Dedifferentiated amniotic fluid mesenchymal stem cell (primary cell): Measurements from ENCODE around the gene WDR88.
"Not testable (repeated sequence)": the region's sequence is repeated elsewhere in the genome, so short reads cannot be mapped to it uniquely, and the experiment has no call there.

Source experiments
- DNase-seq: peaks from one replicate; pipeline ENCODE4 v3.0.0-alpha.2; 2016; ENCODE audit errors: extremely low spot score

WDR88 gene

DNA sequence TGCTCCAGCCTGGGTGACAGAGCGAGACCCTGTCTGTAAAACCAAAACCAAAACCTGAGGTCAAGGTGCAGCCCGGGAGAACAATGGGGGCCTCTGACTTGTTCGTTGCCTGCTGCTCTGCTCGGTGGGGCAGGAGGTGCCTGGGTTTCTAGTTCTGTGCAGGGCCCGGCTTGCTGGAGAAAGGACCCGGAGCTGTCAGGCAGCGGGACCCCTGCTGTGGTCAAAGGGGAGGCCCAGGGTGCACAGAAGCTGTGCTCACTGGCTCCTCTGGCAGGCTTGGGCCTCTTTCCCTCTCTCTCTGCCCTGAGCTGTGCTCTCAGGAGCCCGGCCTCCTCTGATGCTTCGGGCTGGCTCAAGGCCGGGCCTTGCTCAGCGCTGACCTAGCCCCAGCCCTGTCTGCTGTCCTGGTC is 65.7 kb downstream of the WDR88 start:
- DNase-seq = no peak

DNA sequence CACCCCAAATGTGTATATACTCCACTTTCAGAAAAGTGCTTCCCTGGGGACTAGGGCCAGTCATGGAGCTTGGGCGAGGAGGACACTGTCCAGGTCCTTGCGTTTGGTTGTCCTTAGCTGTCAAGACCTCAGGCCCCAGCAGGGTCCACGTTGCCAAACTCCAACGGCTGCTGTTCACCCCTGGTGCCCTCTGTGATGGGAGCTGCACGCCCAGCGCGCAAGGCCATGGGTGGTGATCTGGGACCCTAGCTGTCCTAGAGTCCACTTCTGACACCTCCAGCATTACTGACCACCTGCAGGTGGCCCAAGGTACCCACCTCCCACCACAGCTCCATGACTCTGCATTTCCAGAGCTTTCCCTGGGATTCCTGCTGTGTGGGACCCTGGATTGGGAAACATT is 66.3 kb downstream of the WDR88 start:
- no peak for DNase-seq

DNA sequence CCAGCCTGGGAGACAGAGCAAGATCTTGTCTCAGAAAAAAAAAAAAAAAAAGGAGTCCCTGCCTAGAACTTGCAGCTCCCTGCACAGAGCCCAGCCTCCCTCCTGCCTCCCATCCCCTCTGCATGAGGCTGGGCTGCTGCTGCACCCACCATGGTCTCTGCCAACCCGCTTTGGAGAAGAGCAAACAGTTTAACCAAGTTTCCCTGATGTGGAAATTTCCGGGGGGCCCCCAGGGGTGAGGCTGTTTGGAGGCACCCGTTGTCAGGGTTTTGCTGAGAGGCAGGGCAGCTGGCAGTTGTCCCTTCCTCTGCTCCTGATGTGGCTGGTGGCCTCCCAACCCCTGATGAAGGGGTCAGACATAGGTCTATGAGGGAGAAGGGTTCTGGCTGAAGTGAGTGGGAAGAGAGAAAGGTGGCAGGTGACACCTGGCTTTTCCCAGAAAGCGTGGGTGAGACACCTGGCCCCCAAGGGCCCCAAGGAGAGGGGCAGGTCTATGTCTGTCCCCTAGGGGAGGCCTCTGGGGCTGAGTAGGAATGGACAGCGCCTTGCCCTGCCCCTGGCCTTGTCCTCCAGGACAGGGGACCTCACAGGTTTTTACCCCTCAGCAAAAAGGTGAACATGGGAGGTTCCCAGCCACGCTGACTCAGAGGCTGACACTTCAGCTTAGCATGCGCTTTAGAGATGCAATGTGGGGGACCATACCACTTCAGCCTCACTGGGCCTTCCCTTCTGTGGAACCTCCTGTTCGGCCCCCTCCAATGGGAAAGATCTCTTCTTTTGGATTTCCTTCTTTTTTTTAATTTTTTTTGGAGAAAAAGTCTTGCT is 67.7 kb downstream of the WDR88 start:
- no peak for DNase-seq

DNA sequence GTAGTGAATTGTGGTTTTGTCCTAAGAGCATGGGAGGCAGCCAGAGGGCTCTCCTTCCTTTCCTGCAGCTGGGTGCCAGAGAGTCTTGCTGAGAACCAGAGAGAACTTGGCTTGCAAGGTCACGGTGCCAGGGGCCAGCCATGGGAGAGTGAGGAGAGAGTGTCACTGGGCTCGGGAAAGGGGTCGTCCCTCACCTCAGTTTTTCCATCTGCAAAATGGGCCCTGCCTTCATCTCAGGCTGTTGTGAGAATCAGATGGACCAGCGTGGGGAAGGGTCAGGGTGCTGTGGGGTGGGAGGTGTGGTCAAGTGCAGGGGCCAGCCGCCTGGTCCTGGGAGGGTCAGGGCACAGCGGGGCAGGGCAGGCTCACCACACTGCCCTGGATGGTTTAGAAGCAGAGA is 69.6 kb downstream of the WDR88 start:
- DNase-seq = no peak

DNA sequence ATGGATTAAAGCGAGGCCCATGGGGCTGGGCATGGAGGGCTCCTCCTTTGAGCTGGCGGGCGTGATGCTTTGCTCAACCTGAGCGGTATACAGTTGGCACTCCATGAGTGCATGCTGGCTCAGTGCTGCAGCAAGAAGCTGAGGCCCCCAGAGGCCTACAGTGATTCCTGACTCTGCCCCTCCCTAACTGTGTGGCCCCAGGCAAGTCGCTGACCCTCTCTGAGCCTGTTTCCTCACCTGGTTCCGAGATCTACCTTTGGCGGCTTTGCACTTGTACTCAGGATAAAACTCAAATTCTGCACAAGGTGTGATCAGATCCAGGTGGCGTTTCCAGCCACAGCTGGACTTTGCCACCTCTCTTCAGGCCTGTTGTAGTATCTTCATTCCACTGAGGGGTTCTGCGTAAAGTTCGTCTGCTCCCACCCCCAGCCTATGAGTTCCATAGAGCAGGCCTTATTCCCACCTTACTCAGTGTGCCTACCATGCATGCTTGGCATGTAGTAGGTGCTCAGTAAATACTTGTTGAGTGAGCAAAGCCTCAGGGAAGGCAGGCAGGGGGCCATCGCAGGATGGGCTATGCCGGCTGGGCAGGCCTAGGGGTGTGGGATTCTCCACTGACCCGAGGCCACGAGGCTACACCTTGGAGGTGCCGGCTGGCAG is 70.1 kb downstream of the WDR88 start:
- DNase-seq = no peak

DNA sequence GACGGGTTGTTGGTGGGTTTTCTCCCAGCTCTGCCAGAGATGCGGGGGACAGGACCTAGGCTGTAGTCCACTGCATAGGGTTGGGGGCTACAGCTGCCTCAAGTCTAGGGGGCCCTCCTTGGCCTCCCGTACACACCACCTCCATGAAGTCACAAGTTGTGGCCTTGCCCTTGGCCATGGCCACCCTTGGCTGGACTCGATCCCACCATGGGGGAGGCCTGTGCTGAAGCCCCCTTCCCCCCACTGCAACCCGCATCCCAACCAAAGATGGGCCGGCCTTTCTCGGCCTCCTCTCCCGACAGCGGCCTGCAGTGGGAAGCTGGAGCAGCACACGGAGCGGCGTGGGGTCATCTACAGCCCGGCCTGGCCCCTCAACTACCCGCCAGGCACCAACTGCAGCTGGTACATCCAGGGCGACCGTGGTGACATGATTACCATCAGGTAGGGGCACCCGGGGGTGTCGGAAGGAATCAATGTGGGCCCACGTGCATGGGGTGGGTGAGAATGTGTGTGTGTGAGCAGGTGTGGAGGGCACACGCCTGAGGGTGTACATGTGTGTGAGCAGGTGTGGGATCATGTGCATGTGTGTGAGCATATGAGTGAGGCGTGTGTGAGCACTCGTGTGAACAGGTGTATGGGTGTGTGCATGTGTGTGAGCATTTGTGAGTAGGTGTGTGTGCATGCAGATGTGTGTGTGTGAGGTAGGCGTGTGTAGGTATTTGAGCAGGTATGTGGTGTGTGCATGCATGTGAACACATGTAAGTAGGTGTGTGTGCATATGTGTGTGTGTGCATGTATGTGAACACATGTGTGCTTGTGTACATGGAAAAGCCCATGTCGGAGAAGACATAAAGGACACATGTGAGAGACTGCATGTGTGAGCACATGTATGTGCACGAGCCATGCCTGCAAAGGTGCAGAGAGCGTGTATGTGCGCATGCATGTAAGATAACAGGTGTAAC is 70.9 kb downstream of the WDR88 start:
- no peak for DNase-seq

DNA sequence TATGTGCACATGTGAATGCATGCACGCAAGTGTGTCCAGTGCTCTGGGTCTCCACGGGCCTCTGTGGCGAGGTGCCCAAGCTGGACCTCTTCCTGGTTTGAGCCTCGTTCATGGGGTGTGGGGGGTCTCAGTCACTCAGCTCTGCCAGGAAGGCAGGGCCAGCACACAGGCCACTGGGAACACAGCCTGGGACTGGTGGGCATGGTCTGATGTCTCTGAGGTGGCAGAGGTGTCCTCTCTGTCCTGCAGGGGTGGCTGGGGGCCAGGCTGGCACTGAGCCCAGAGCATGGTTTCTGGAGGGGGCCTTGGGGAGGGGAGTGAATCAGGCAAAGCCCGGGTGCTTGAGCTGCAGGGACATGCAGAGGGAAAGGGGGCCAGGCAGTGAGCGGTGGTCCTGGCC is 71.6 kb downstream of the WDR88 start:
- no peak for DNase-seq

DNA sequence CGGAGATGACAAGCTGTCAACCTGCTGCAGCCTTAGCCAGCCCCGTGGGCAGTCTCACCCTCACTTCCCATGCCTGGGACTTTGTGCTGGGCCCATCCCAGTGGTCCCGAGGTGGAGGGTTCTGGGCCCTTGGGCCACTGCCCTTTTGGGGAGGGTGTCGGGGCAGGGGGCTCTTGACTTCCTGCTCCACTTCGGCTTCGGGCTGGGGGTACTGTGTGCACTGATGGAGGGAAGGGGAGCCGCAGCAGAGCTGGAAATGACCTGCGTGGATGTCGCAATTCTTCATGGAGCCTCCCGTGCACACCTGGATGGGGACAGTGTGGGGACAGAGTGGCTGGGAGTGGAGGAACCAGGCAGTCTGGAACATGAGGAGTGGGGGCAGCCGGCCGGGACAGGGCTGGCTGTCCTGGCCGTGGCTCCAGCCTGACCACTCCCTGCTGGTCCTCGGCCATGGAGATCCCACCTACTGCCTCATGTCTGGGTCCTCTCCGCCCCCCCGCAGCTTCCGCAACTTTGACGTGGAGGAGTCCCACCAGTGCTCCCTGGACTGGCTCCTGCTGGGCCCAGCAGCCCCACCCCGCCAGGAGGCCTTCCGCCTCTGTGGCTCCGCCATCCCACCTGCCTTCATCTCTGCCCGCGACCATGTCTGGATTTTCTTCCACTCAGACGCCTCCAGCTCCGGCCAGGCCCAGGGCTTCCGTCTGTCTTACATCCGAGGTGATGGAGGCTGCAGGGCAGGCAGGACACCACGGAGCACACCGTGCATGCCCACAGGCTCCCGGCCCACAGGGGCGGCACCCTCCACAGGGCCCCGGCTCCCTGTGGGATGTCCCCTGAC is 72.4 kb downstream of the WDR88 start:
- no peak for DNase-seq

DNA sequence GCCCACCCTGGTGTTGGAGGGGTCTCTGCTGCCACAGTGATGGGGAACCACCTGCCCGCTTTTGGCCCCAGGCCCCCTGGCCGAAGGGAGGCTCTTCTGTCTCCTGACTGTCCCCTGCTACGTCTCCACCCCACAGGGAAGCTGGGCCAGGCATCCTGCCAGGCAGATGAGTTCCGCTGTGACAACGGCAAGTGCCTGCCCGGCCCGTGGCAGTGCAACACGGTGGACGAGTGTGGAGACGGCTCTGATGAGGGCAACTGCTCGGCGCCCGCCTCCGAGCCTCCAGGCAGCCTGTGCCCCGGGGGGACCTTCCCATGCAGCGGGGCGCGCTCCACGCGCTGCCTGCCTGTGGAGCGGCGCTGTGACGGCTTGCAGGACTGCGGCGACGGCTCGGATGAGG is 73.2 kb downstream of the WDR88 start:
- no peak for DNase-seq

DNA sequence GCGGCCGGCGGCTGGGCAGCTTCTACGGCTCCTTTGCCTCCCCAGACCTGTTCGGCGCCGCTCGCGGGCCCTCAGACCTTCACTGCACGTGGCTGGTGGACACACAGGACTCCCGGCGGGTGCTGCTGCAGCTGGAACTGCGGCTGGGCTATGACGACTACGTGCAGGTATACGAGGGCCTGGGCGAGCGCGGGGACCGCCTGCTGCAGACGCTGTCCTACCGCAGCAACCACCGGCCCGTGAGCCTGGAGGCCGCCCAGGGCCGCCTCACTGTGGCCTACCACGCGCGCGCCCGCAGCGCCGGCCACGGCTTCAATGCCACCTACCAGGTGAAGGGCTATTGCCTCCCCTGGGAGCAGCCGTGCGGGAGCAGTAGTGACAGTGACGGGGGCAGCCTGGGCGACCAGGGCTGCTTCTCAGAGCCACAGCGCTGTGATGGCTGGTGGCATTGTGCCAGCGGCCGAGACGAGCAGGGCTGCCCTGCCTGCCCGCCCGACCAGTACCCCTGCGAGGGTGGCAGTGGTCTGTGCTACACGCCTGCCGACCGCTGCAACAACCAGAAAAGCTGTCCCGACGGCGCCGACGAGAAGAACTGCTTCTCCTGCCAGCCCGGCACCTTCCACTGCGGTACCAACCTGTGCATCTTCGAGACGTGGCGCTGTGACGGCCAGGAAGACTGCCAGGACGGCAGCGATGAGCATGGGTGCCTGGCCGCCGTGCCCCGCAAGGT is 73.8 kb downstream of the WDR88 start:
- no peak for DNase-seq

DNA sequence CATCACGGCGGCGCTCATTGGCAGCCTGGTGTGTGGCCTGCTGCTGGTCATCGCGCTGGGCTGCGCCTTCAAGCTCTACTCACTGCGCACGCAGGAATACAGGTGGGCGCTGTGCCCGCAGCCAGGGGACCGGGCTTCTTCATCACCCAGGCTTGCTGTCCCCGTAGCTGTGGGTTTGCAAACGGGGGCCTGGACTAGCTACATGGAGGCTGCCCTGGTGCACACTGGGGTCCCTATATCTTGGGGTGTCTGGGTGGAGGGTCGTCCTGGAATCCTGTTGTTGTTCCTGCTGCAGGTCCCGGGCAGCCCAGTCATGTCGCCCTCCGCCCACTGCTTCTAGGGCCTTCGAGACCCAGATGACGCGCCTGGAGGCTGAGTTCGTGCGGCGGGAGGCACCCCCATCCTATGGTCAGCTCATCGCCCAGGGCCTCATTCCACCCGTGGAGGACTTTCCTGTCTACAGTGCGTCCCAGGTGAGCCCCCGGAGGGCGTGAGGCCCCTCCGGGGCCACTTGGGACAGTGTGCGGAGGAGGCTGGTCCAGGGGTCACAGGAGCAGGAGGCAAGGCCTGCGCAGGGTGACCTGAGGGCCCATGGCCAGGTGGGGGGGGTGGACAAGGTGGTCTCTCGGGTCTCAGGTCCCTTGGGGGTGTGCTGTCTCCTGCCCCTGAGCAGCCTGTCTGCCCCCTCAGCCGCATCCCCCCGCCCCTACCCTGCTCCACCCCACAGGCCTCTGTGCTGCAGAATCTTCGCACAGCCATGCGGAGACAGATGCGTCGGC is 74.5 kb downstream of the WDR88 start:
- no peak for DNase-seq

DNA sequence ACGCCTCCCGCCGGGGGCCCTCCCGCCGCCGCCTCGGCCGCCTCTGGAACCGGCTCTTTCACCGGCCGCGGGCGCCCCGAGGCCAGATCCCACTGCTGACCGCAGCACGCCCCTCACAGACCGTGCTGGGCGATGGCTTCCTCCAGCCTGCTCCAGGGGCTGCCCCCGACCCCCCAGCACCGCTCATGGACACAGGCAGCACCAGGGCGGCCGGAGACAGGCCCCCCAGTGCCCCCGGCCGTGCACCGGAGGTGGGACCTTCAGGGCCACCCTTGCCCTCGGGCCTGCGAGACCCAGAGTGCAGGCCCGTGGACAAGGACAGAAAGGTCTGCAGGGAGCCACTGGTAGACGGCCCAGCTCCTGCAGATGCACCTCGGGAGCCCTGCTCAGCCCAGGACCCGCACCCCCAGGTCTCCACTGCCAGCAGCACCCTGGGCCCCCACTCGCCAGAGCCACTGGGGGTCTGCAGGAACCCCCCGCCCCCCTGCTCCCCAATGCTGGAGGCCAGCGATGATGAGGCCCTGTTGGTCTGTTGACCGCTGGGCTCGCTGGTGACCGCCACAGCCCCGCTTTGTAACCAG is 75.2 kb downstream of the WDR88 start:
- no peak for DNase-seq

DNA sequence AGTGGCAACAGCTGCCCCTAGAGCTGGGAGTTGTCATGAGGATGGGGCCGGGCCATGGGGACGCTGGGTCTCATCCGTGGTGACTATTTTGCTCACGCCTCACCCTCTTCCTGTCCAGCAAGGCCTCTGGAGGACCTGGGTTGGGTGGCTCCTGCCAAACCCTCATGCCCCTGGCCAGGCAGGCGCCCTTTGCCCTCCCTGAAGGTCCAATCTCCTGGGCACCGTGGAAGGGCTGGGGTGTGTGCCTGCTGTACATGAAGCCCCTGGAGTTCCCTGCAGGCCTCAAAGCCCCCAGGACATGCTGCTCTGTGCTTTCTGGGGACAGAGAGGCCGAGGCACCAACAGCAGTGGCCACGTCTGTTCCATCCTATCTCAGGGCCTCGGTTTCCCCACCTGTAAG is 76.0 kb downstream of the WDR88 start:
- DNase-seq = no peak

DNA sequence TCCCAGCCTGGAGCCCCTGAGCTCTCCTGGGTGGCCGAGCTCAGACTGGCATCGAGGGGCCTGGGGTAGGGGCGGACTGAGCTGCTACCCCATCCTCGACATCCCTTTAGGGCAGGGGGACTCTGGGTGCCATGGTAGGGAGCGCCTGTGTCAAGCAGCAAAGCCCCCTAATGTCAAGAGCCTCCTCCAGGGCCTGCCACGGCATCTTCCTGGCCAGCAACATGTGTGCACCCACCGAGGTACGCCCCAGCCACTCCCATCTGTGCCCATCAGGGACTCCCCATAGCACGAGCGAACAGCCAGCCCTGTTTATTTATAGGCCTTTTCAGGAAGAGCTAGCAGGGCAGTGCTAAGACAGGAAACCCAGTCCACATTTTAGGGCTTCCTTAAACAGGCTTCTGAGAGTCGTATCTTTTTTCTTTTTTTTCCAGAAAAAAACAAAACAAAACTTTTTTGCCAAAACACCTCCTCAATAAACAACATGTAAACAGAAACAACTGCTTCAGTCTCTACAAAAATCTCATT is 76.5 kb downstream of the WDR88 start:
- DNase-seq = no peak

DNA sequence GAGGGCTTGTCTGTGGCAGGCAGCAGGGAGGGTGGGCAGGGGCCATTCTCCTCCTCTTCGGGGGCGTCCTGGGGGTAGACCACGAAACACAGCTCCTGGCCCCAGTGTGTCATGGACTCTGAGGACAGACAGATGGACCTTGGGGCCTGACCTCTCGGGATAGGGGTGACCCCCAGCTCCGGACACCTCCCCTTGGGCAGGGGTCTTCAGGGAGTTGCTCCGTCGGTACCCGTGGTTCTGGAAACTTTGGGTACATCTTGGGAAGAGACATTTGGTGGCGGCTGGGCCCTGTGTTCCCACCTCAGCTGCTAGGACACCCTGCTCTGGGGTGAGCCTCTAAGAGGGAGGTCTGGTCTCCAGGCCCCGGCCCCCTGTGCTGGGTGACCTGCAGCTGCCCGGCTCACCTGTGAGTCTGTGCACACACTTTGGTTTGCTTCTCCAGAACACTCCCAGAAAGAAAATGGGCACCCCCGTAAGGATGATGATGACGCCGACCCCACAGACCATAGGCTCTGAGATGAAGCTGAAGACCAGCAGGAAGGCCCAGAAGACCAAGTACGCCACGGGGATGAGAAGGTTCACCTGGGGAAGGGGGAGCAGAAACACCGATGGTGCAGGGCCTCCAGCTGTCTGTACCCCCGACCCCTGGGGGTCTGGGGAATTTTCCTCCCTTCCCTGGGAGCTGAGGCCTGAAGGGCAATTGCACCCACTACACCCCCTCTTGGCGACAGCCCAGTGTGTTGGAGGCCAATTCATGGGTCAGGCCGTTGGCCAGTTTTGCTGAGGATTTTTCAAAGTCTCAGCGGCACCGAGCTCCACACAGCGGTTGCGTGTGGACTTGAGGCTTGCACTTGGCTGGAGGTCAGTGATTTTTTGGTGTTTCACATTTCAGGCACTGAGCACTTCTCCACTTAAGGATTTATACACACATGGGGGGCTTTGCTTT is 77.3 kb downstream of the WDR88 start:
- no peak for DNase-seq

DNA sequence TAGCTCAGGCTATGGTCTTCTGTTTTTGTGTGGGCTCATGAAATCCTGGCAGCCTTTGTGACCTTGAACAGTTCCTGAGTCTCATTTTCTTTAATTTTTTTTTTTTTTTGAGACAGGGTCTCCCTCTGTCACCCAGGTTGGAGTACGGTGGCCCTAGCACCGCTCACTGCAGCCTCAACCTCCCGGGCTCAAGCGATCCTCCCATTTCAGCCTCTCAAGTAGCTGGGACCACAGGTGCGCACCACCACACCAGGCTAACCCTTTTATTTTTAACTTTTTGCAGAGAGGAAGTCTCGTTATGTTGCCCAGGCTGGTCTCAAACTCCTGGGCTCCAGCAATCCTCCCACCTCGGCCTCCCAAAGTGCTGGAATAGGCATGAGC is 77.9 kb downstream of the WDR88 start:
- DNase-seq = not testable (repeated sequence)

DNA sequence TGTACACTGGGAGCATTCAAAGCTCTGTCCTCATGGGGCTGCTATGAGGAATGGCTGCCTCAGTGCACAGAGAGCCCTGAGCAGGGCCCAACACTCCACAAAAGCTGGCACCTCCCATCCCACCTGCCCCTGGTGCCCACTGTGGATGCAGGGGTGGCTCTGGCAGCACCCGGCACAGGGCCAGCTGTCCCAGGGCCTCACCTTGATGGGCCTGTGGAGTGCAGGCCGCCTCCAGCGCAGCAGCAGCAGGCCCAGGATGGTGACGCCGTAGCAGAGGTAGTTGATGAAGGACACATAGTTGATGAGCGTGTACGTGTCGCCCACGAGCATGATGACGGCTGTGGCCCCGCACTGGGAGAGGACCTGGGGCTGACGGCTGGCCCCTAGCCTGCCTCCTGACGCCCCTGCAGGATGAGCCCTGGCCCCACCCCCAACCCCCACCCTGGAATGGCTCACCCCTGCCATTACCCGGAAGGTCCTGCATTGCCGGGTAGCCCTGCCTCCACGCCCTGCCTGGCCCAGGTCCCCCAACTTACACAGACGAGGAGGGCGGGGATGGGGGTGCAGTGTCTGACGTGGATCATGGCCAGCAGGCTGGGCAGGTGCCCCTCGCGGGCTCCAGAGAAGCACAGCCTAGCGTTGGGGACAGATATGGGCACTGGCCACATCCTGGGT is 78.5 kb downstream of the WDR88 start:
- no peak for DNase-seq
